NOMO-1 treated with DMSO at 0.1 percent for 48 hours (cell line): ENCODE measurements around the gene EMILIN1.
"Not testable (repeated sequence)": the region's sequence is repeated elsewhere in the genome, so short reads cannot be mapped to it uniquely, and the experiment has no call there.

Experiments
- DNase-seq: peaks from one replicate; lab custom pipeline; 2025; ENCODE audit not compliant: unreplicated experiment; lab: John Stamatoyannopoulos, UW

The EMILIN1 gene

DNA sequence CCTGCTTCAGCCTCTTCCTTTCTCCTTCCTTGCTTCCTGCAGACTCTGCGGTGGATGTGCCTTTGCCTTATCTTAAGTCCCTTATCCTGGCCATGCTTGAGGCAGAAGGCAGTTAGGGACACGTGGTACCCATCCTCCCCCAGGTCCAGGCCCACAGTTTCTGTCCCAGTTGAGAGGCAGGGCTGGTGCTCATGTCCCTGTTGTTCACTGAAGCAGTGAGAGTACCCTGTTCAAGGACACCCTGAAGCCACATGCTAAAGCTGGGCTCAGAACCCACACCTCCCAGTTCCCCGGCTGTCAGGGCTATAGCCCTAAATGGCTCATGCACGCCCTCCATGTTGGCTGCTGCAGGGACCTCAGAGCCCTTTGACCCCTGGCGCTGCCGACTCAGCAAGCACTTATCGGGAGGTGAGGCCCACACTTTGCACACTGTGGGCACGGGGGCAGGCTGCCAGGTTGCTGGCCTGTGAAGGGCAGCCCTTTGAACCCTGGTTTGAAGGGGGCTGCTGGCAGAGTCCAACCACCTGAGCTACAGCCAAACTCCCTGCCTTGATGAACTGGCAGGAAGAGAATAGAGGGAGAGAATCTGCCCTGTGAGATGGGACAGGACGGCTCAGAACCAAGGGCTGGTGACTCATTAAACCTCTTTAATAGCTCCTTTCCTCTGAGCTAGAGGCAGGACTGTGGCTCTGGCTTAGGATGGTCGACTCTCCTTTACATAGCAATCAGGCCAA, 14.4 kb downstream of the EMILIN1 start:
- no peak for DNase-seq

- no peak for DNase-seq
These were observed 15.3 kb downstream of the EMILIN1 start for GRCh38 chr2:27093430-27094352.

DNA sequence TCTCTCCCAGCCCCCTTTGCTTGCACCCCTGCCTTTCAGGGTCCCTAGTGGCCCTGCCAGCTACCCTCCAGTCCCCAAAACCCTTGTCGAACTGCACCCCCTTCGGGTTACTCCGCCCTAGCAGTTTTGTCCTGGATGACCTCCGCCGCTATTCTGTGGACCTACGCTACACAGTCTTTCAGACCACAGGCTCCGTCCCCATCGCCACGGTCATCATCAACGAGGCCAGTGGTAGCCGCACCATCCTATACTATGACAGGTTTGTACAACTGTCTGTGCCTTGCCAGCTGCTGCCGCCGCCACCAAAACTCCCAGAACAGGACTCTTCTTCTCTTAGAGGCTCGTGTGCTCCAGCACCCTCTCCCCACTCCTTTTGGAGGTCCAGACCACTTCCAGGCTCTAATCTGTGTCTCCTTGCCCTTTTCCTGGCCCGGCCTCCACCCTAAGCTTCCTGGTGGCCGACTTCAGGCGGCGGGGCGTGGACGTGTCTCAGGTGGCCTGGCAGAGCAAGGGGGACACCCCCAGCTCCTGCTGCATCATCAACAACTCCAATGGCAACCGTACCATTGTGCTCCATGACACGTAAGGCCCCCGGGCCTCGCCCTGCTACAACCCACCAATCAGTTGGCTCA, 16.1 kb downstream of the EMILIN1 start:
- DNase-seq, result no peak

GRCh38 chr2:27095427-27095744, 17.0 kb downstream of the EMILIN1 start:
- DNase-seq, result no peak

GRCh38 chr2:27095745-27096651, 17.6 kb downstream of the EMILIN1 start:
- peak; percentile 24 for DNase-seq

DNA sequence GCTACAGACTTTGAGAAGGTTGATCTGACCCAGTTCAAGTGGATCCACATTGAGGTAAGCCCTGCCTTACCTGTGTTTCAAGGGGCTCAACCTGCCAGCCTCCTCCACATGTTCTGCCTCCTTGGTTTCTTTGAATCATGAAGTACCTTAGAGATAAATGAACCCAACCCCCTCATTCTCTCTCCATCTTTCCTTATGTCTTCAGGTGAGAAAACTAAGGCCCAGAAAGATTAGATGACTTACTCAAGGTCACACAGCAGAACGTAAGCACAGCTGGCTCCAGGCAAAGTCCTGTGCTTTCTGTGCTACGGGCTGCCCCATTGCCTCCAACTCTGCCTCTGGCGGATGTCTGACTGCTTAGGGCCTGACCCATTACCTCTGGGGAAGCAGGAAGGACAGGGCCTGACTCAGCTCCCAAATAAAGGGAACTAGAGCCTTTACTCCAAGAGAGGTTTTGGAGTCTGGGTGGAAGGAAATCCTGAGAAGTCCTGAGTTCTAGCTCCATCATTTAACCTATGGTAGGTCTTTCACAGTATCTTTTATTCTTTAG, 18.4 kb downstream of the EMILIN1 start:
- no peak for DNase-seq

- no peak for DNase-seq
These were observed 18.9 kb downstream of the EMILIN1 start for GRCh38 chr2:27097341-27097740.

- DNase-seq, result no peak
These were observed 21.0 kb downstream of the EMILIN1 start for GRCh38 chr2:27099334-27099955.

- no peak for DNase-seq
These were observed 21.6 kb downstream of the EMILIN1 start for GRCh38 chr2:27100036-27100435.

- DNase-seq, result no peak
These were observed 23.9 kb downstream of the EMILIN1 start for GRCh38 chr2:27102329-27102728.

- no peak for DNase-seq
These were observed 27.6 kb downstream of the EMILIN1 start for GRCh38 chr2:27105981-27106380.

GRCh38 chr2:27108221-27108620, 29.8 kb downstream of the EMILIN1 start:
- no peak for DNase-seq

DNA sequence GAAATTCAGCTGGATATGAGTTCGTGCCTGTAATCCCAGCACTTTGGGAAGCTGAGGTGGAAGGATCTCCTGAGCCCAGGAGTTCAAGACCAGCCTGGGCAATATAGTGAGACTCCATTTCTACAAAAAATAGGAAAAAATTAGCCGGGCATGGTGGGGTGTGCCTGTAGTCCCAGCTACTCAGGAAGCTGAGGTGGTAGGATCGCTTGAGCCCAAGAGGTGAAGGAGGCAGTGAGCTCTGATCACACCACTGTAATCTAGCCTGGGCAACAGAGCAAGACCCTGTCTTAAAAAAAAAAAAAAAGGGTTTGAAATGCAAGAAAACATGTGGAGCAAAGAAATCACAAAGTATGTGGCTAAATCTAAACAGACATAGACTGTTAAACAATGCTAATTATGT, 30.7 kb downstream of the EMILIN1 start:
- no peak for DNase-seq

DNA sequence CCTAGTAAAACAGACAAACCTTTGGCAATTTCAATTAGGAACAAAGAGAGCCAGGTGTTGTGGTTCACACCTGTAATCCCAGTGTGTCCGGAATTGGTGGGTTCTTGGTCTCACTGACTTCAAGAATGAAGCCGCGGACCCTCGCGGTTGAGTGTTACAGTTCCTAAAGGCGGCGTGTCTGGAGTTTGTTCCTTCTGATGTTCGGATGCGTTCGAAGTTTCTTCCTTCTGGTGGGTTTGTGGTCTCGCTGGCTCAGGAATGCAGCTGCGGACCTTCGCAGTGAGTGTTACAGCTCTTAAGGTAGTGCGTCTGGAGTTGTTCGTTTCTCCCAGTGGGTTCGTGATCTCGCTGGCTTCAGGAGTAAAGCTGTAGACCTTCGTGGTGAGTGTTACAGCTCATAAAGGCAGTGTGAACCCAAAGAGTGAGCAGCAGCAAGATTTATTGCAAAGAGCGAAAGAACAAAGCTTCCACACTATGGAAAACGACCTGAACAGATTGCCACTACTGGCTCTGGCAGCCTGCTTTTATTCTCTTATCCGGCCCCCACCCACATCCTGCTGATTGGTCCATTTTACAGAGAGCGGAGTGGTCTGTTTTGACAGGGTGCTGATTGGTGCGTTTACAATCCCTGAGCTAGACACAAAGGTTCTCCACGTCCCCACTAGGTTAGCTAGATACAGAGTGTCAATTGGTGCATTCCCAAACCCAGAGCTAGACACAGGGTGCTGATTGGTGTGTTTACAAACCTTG, 32.4 kb downstream of the EMILIN1 start:
- not testable (repeated sequence) for DNase-seq

- DNase-seq, result not testable (repeated sequence)
These were observed 33.1 kb downstream of the EMILIN1 start for GRCh38 chr2:27111392-27112078.

- DNase-seq, result no peak
These were observed 37.1 kb downstream of the EMILIN1 start for GRCh38 chr2:27115519-27115918.

- DNase-seq, result no peak
These were observed 39.6 kb downstream of the EMILIN1 start for GRCh38 chr2:27117995-27118524.

- no peak for DNase-seq
These were observed 40.3 kb downstream of the EMILIN1 start, which contains the start of gene CGREF1 for GRCh38 chr2:27118525-27119329. Gene CGREF1, minus strand, starts transcription at chr2:27119128. Its CDS starts 14,762 bp downstream, at chr2:27104366.
